ENCODE data around the gene KATNB1. TPM values are rescaled to one million over a fixed set of nuclear protein-coding genes. Genes with fewer than 3 reads are reported as not detected.

Gene KATNB1
- total RNA-seq, 1 experiment from 2014 or later = 32.2 TPM

- no TSS peak for BruUV-seq (replicated peaks)
- Histone ChIP-seq H3K79me2 (ENCODE audit: insufficient read depth, low read length) (no peaks in the 10 kb centered on the region), H3K36me3 (ENCODE audit: control insufficient read depth in 1 of 2, insufficient read depth in 2 of 2, low read length in 2 of 2) (no peaks in the 10 kb centered on the region), H3K9me2 (ENCODE audit: insufficient read depth) (no peaks in the 10 kb centered on the region), H4K20me1 (ENCODE audit: insufficient read depth) (no peaks in the 10 kb centered on the region), H3K4me1 (ENCODE audit: control insufficient read depth in 1 of 2, insufficient read depth in 2 of 2, low read length in 2 of 2) (no peaks in the 10 kb centered on the region), H3K9me3 (ENCODE audit: control insufficient read depth in 1 of 2, insufficient read depth in 1 of 2, low read depth in 1 of 2, low read length in 2 of 2) (no peaks in the 10 kb centered on the region), H3K4me3 (replicated peaks in 1 of 2; ENCODE audit: low read depth in 1 of 2, low read length in 2 of 2) (no peak overlapping the region), H3K9ac (ENCODE audit: low read length) (no peak overlapping the region), H2AFZ (ENCODE audit: low read depth, low read length, poor library complexity, severe bottlenecking) (no peak overlapping the region), H3K27ac (ENCODE audit: low read depth, low read length) (no peak overlapping the region), H3K4me2 (ENCODE audit: low read length) (no peak overlapping the region), H3K27me3 (ENCODE audit: insufficient read depth, low read length) (peaks cover 8% of the 10 kb centered on the region; the same call in 1 of the 2 replicates)
- no peak for TF ChIP-seq RAD21 (IDR thresholded peaks at IDR 0.05; ENCODE audit: low read depth)
- TF ChIP-seq ATF3 (IDR thresholded peaks at IDR 0.05) = no peak
- no peak for TF ChIP-seq POLR2AphosphoS5 (IDR thresholded peaks at IDR 0.05; ENCODE audit: low read depth, low read length)
- no peak for TF ChIP-seq ELF1 (IDR thresholded peaks at IDR 0.05; ENCODE audit: borderline replicate concordance, low read depth)
- TF ChIP-seq EGR1 (IDR thresholded peaks at IDR 0.05; ENCODE audit: low read depth) = no peak
- TF ChIP-seq CTCF (IDR thresholded peaks at IDR 0.05 in 2 of 3, conservative IDR thresholded peaks at IDR 0.05 in 1 of 3; ENCODE audit: borderline replicate concordance in 1 of 3, insufficient read depth in 1 of 3, low read depth in 2 of 3, low read length in 2 of 3) = no peak
- TF ChIP-seq, protein P1, sequence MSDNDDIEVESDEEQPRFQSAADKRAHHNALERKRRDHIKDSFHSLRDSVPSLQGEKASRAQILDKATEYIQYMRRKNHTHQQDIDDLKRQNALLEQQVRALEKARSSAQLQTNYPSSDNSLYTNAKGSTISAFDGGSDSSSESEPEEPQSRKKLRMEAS (IDR thresholded peaks at IDR 0.05) = no peak
- TF ChIP-seq EZH2 (IDR thresholded peaks at IDR 0.05) = no peak
- no peak for TF ChIP-seq SRF (IDR thresholded peaks at IDR 0.05; ENCODE audit: low read depth)
- no peak for TF ChIP-seq POLR2A (IDR thresholded peaks at IDR 0.05; ENCODE audit: borderline replicate concordance, extremely low read depth, insufficient read depth, insufficient read length)
- TF ChIP-seq FOSL1 (IDR thresholded peaks at IDR 0.05; ENCODE audit: low read depth) = no peak
- no peak for TF ChIP-seq CBX3 (IDR thresholded peaks at IDR 0.05; ENCODE audit: low read depth)
- TF ChIP-seq TCF7L2 (IDR thresholded peaks at IDR 0.05; ENCODE audit: borderline replicate concordance, extremely low read depth, insufficient read depth, insufficient read length) = no peak
- TF ChIP-seq YY1 (IDR thresholded peaks at IDR 0.05; ENCODE audit: extremely low read depth, insufficient replicate concordance, low read depth, low read length) = no peak
- no peak for TF ChIP-seq ZNF274 (IDR thresholded peaks at IDR 0.05; ENCODE audit: low read depth, low read length)
- TF ChIP-seq JUND (IDR thresholded peaks at IDR 0.05) = no peak
- TF ChIP-seq SIN3A (IDR thresholded peaks at IDR 0.05; ENCODE audit: low read depth) = no peak
- no peak for TF ChIP-seq ZFX (IDR thresholded peaks at IDR 0.05)
- no peak for TF ChIP-seq SP1 (IDR thresholded peaks at IDR 0.05; ENCODE audit: low read depth)
- no peak for DNase-seq (ENCODE audit: low read depth, low spot score)
- ChIA-PET POLR2A (no interaction called here), CTCF (no interaction called here), RAD21 (ENCODE audit: low non-redundant PET in 1 of 2, low total read pairs in 2 of 2, uncharacterized antibody in 2 of 2, unreplicated experiment in 2 of 2) (no interaction called here)
- intact Hi-C loops (cut with micrococcal nuclease) = no loop called here
- ATAC-seq = no peak
Measured at GRCh38 chr16:57706717-57707116, 28.9 kb upstream of the KATNB1 start.
